Kidney epithelial cell (primary cell): ENCODE results near the gene SELENOP. TPM values are rescaled to one million over a fixed set of nuclear protein-coding genes. Genes with fewer than 3 reads are reported as not detected.

ENCODE experiments used
- DNase-seq: peaks from one replicate; pipeline ENCODE4 v3.0.0-alpha.2; 2010; ENCODE audit warnings: low read depth
- H3K27me3 ChIP-seq: 2 replicates; pipeline ENCODE4 v1.6.0; 2011; ENCODE audit warnings: low read length; ENCODE audit not compliant: control insufficient read depth, insufficient read depth
- H3K36me3 ChIP-seq: 2 replicates; pipeline ENCODE4 v1.5.1; 2011; ENCODE audit warnings: low read length; ENCODE audit not compliant: control insufficient read depth, insufficient read depth
- H3K4me3 ChIP-seq: 2 replicates; pipeline ENCODE4 v1.5.1; 2011; ENCODE audit warnings: low read depth, mild to moderate bottlenecking, control low read depth, low read length
- total RNA-seq: library from RNA; depleted of rRNA; stranded (reverse); fragments of >200 nt; gene quantifications from 2 replicates; pipeline ENCODE4 v1.2.3, GENCODE V29; 2015
- TF ChIP-seq, protein P1 (sequence below): IDR thresholded peaks from 2 replicates; pipeline ENCODE4 v1.5.1; 2011; ENCODE audit warnings: mild to moderate bottlenecking, moderate library complexity, low read length, control low read depth, inconsistent platforms; ENCODE audit not compliant: insufficient read depth, poor library complexity, severe bottlenecking

The SELENOP gene
- total RNA-seq, 1 donor from 2014 or later: 14.1 TPM

DNA sequence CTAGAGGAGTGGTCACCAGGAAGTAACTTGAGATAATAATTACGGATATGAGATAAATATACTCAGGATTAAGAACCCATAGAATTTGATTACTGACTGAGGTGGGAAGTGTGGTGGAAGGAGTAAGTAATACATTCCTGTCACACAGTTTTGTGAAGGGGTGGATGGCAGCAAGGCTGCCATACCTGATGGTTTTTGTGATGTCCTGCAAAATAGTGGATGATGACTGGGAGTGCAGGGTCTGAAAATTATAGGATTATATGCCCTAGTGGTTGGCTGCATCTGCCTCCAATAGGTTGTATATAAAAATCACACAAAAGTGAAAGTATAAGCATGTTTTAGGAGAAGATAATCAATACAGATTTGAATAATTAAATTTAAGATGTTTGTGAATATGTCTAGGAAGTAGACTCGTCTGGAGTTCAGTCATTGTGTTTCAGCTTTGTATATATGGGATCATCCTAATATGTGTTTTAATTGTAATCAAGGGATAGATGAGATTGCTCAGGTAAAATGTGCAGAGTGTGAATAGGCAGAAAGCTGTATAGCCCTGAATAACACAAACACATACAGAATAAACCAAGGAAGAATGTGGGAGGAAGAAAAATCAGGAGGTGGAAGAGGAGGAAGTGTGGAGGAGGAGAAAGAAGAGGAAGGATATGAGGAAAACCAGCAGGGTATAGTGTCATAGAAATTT, 5.5 kb downstream of the SELENOP start:
- TF ChIP-seq, protein P1, sequence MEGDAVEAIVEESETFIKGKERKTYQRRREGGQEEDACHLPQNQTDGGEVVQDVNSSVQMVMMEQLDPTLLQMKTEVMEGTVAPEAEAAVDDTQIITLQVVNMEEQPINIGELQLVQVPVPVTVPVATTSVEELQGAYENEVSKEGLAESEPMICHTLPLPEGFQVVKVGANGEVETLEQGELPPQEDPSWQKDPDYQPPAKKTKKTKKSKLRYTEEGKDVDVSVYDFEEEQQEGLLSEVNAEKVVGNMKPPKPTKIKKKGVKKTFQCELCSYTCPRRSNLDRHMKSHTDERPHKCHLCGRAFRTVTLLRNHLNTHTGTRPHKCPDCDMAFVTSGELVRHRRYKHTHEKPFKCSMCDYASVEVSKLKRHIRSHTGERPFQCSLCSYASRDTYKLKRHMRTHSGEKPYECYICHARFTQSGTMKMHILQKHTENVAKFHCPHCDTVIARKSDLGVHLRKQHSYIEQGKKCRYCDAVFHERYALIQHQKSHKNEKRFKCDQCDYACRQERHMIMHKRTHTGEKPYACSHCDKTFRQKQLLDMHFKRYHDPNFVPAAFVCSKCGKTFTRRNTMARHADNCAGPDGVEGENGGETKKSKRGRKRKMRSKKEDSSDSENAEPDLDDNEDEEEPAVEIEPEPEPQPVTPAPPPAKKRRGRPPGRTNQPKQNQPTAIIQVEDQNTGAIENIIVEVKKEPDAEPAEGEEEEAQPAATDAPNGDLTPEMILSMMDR: no peak
- Histone ChIP-seq H3K36me3 (no peaks in the 10 kb centered on the region), H3K27me3 (no peaks in the 10 kb centered on the region), H3K4me3 (no peak overlapping the region)
- no peak for DNase-seq

DNA sequence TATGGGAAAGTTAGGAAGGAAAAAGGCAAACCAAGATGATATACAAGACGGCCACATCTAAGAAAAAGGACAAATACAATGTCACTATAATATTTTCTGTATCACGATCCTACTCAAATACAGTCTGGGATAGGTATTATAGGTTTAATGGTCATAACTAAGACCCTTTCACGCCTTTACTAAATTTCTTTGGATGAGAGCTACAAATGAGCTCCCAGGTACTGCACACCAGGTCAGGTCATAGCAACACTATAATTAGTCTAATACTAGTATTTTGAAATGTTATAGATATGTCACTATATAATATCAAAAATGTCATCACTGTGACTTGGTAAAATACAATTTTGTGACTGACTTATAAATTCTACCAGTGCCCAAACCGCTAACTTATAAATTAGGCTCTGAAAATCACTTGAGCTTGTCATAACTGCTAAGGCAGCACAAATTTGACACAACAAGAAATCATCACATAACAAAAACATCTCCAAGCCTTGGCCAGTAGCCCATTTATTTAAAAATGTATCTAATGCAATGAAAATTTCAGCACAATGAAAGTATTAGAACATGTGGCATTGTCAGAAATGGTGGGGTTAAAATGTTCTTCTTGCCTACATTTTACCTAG, 6.9 kb downstream of the SELENOP start:
- TF ChIP-seq, protein P1: no peak
- no peaks in the 10 kb centered on the region for H3K27me3 ChIP-seq
- no peak for DNase-seq

DNA sequence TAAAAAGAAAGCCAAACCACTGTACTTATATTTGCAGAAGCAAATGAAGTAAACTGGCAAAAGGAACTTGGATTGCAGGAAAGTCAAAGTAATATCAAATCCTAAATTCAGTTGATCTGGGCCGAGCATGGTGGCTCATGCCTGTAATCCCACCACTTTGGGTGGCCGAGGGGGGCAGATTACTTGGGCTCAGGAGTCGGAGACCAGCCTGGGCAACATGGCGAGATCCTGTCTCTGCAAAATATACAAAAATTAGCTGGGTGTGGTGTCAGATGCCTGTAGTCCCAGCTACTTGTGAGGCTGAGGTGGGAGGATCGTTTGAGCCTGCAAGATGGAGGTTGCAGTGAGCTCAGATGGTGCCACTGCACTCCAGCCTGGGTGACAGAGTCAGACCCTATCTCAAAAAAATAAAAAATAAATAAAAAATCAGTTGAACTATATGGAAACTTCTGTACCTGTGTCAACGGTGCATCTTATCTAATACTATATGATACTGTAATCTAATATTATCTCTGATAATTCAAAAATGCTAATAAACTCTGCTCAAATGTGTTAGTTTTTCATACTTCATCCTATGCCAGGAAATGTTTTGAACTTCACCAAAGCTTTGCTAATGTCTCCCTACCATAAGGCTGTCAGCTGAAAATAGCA, 10.1 kb downstream of the SELENOP start:
- no peaks in the 10 kb centered on the region for H3K36me3 ChIP-seq
- TF ChIP-seq, protein P1: no peak
- H3K27me3 ChIP-seq: no peaks in the 10 kb centered on the region
- DNase-seq: no peak
- H3K4me3 ChIP-seq: no peak overlapping the region

More for the DNA sequence above, 6.9 kb downstream of the SELENOP start:
- Histone ChIP-seq H3K4me3 (no peak overlapping the region), H3K36me3 (no peaks in the 10 kb centered on the region)

DNA sequence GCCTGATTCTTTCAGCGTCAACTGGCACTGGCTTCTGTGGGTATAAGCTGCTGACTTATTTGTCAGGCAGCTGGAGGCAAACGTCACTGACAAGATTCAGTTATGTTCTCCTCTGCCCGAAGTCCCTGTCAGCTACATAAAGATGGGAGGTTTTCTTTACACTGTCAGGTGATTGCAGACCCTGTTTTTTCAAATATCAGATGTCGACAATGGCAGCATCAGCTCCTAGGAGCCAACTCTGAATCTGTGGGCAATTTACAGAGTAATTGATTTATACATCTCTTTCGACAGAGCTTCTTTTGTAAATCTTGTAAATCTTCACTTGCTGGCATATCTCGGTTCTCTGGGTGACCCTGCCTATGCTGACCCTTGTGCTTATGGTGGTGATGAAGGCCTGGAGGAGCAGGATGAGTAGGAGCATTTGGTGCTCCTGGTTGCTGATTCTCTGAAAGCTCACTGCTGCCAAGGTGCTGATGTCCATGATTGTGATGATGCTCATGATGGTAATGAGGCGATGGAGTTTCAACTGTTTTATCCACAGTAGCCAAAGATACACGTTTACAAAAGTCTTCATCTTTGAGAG, 10.9 kb downstream of the SELENOP start:
- TF ChIP-seq, protein P1: no peak
- Histone ChIP-seq H3K27me3 (no peaks in the 10 kb centered on the region), H3K36me3 (no peaks in the 10 kb centered on the region), H3K4me3 (no peak overlapping the region)
- DNase-seq: no peak

DNA sequence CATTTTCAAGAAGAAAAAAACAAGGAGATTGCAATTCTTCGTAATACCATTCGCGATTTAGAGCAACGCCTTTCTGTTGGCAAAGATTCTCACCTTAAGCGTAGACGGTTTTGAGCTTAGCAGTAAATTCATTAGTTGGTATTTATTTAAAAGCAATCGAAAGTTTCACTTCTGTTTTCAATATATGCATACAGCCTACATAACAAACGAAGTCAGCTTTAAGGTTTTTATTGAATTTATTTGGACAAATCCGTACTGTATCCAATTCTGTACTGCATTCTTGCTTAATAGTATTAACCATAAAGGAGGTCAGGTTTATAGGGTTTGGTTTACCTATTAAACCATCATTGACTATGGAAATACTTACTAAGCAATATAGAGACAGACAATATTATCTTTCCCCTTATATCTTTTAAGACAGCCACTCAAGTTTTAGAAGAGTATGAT, 12.0 kb downstream of the SELENOP start:
- TF ChIP-seq, protein P1: no peak
- no peak overlapping the region for H3K4me3 ChIP-seq
- no peaks in the 10 kb centered on the region for H3K36me3 ChIP-seq
- DNase-seq: no peak
- H3K27me3 ChIP-seq: no peaks in the 10 kb centered on the region
